Astrocyte (in vitro differentiated cells and primary cell): ENCODE data around the gene ZNF225. TPM values are rescaled to one million over a fixed set of nuclear protein-coding genes. Genes with fewer than 3 reads are reported as not detected.
A peak's percentile ranks its signal among the peaks of the same experiment; 100 is the strongest.
"Not testable (repeated sequence)": the region's sequence is repeated elsewhere in the genome, so short reads cannot be mapped to it uniquely, and the experiment has no call there.

Experiments used
- DNase-seq: peaks from one replicate; pipeline ENCODE4 v3.0.0-alpha.2; 2010; ENCODE audit warnings: low read depth
- FAIRE-seq: peaks from 2 replicates; lab custom pipeline; 2011; peaks lifted over from hg19 to GRCh38; lab: Jason Lieb, UNC
- H2AFZ ChIP-seq: 2 replicates; pipeline ENCODE4 v1.6.0; 2012; ENCODE audit warnings: low read depth, low read length, inconsistent platforms
- H3K27ac ChIP-seq: 2 replicates; pipeline ENCODE4 v1.5.1; 2011; ENCODE audit warnings: low read depth, low read length, inconsistent platforms
- H3K27me3 ChIP-seq: 2 replicates; pipeline ENCODE4 v1.6.0; 2011; ENCODE audit warnings: low read length, inconsistent platforms; ENCODE audit not compliant: insufficient read depth
- H3K36me3 ChIP-seq: 2 replicates; pipeline ENCODE4 v1.5.1; 2011; ENCODE audit warnings: low read length, inconsistent platforms; ENCODE audit not compliant: insufficient read depth
- H3K4me1 ChIP-seq: 2 replicates; pipeline ENCODE4 v1.5.1; 2011; ENCODE audit warnings: low read length, inconsistent platforms; ENCODE audit not compliant: insufficient read depth
- H3K4me2 ChIP-seq: 2 replicates; pipeline ENCODE4 v1.6.0; 2012; ENCODE audit warnings: low read length, inconsistent platforms
- H3K4me3 ChIP-seq: 2 replicates; pipeline ENCODE4 v1.5.1; 2011; ENCODE audit warnings: low read depth, mild to moderate bottlenecking, low read length, inconsistent platforms; ENCODE audit not compliant: insufficient read depth
- H3K79me2 ChIP-seq: 2 replicates; pipeline ENCODE4 v1.6.0; 2012; ENCODE audit warnings: mild to moderate bottlenecking, low read length, inconsistent platforms; ENCODE audit not compliant: insufficient read depth
- H3K9ac ChIP-seq: 2 replicates; pipeline ENCODE4 v1.6.0; 2012; ENCODE audit warnings: mild to moderate bottlenecking, low read length, inconsistent platforms
- H3K9me3 ChIP-seq: 2 replicates; pipeline ENCODE4 v1.5.1; 2012; ENCODE audit warnings: low read depth, mild to moderate bottlenecking, low read length, inconsistent platforms; ENCODE audit not compliant: insufficient read depth
- H4K20me1 ChIP-seq: 2 replicates; pipeline ENCODE4 v1.6.0; 2012; ENCODE audit warnings: low read length, inconsistent platforms; ENCODE audit not compliant: insufficient read depth
- H3K27ac Mint-ChIP-seq: one replicate; pipeline ENCODE4 v1.8.0; 2021; ENCODE audit warnings: mild to moderate bottlenecking, mixed read lengths; ENCODE audit not compliant: unreplicated experiment
- H3K27me3 Mint-ChIP-seq: one replicate; pipeline ENCODE4 v1.8.0; 2021; ENCODE audit warnings: low read depth, mixed read lengths; ENCODE audit not compliant: unreplicated experiment
- H3K36me3 Mint-ChIP-seq: one replicate; pipeline ENCODE4 v1.8.0; 2021; ENCODE audit warnings: low read depth, mixed read lengths; ENCODE audit not compliant: unreplicated experiment
- H3K4me1 Mint-ChIP-seq: one replicate; pipeline ENCODE4 v1.8.0; 2021; ENCODE audit warnings: low read depth, mixed read lengths; ENCODE audit not compliant: unreplicated experiment
- H3K4me3 Mint-ChIP-seq: one replicate; pipeline ENCODE4 v1.8.0; 2021; ENCODE audit warnings: mild to moderate bottlenecking, moderate library complexity, mixed read lengths; ENCODE audit not compliant: unreplicated experiment
- H3K9me3 Mint-ChIP-seq: one replicate; pipeline ENCODE4 v1.8.0; 2021; ENCODE audit warnings: mild to moderate bottlenecking, mixed read lengths; ENCODE audit not compliant: unreplicated experiment
- EZH2 ChIP-seq: IDR thresholded peaks from 2 replicates; pipeline ENCODE4 v1.6.1; 2012; ENCODE audit warnings: mild to moderate bottlenecking, low read length, inconsistent platforms; ENCODE audit not compliant: insufficient read depth
- total RNA-seq: library from RNA; stranded (reverse); gene quantifications from 2 replicates; pipeline ENCODE4 v1.2.1, GENCODE V29; 2021
- TF ChIP-seq, protein P1 (sequence below): IDR thresholded peaks from 2 replicates; pipeline ENCODE4 v1.5.1; 2011; ENCODE audit warnings: low read depth, mild to moderate bottlenecking, inconsistent platforms, low read length, moderate library complexity; ENCODE audit not compliant: insufficient read depth

ZNF225 gene
- total RNA-seq, 1 donor from 2014 or later: 4.7 TPM

DNA sequence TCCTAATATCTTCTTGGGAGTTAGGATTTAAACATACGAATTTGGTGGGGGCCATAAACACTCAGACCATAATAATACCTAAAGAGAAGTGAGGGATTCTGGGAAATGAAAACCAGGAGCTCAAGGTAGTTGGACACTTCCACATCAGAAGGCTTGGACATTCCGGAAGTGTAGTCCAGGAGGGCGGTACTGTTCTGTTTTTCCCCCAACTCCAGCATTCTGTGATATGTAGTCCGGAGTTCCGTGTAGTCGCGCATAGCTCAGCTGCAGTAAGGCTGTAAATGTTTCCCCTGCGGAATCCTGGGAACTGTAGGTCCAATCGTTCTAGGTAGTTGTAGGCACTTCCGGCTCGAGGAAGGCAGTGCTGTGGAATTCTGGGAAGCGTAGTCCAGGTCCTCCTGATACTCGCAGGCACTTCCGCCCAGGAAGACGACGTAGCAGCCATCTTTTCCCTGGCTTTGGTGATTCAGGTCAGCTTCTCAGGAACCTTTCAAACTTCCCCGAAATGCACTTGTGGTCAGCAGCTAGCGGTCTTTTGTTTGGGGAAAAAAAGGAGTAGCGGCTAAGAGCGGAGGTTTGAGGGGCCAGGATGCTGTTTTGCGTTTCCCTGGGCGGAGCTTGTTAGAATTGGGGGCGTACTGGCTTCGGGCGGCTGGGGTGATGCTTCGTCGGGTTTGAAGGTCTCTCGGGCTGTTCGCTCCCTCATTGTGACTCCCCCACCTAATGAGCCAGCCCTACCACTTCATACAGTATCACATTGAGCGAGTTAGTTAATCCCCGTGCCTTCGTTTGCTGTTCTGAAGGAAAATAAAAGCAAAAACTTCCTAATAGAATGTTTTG is 51.7 kb downstream of the ZNF225 start, which contains the start of gene ZNF226:
Gene ZNF226, plus strand, starts transcription at position 428 of the 840 bp plus-strand sequence. CDS start 4,981 bp downstream, outside the sequence.
- no peak for TF ChIP-seq EZH2
- TF ChIP-seq, protein P1, sequence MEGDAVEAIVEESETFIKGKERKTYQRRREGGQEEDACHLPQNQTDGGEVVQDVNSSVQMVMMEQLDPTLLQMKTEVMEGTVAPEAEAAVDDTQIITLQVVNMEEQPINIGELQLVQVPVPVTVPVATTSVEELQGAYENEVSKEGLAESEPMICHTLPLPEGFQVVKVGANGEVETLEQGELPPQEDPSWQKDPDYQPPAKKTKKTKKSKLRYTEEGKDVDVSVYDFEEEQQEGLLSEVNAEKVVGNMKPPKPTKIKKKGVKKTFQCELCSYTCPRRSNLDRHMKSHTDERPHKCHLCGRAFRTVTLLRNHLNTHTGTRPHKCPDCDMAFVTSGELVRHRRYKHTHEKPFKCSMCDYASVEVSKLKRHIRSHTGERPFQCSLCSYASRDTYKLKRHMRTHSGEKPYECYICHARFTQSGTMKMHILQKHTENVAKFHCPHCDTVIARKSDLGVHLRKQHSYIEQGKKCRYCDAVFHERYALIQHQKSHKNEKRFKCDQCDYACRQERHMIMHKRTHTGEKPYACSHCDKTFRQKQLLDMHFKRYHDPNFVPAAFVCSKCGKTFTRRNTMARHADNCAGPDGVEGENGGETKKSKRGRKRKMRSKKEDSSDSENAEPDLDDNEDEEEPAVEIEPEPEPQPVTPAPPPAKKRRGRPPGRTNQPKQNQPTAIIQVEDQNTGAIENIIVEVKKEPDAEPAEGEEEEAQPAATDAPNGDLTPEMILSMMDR: no peak
- Histone ChIP-seq H3K4me2 (peak within 1 kb of the TSS; percentile 89), H2AFZ (peak within 1 kb of the TSS; percentile 90), H3K9ac (peak within 1 kb of the TSS; percentile 91), H4K20me1 (no peaks in the 10 kb centered on the region), H3K79me2 (peaks cover 34% of the 10 kb centered on the region), H3K36me3 (peaks cover 18% of the 10 kb centered on the region), H3K4me3 (peak within 1 kb of the TSS; percentile 89), H3K27me3 (no peaks in the 10 kb centered on the region), H3K4me1 (peaks cover 3% of the 10 kb centered on the region), H3K27ac (peak within 1 kb of the TSS; percentile 91), H3K9me3 (no peaks in the 10 kb centered on the region)
- peak within 1 kb of the TSS; percentile 99 for H3K27ac Mint-ChIP-seq
- FAIRE-seq: peak; percentile 97
- H3K4me1 Mint-ChIP-seq: peaks cover 23% of the 10 kb centered on the region
- no peaks in the 10 kb centered on the region for H3K9me3 Mint-ChIP-seq
- DNase-seq: peak; percentile 99
- H3K27me3 Mint-ChIP-seq: no peaks in the 10 kb centered on the region
- H3K36me3 Mint-ChIP-seq: peaks cover 15% of the 10 kb centered on the region
- H3K4me3 Mint-ChIP-seq: peak within 1 kb of the TSS; percentile 99

GRCh38 chr19:44170660-44171059 is 57.5 kb downstream of the ZNF225 start:
- H3K4me1 ChIP-seq, H2AFZ ChIP-seq, FAIRE-seq, H3K4me2 ChIP-seq, H4K20me1 ChIP-seq, DNase-seq, H3K27me3 Mint-ChIP-seq, H3K27ac ChIP-seq, H3K27ac Mint-ChIP-seq, H3K4me3 ChIP-seq, H3K4me3 Mint-ChIP-seq, H3K9ac ChIP-seq, H3K27me3 ChIP-seq: not testable (repeated sequence)
- Mint-ChIP-seq H3K4me1 (peaks cover 17% of the 10 kb centered on the region), H3K36me3 (peaks cover 59% of the 10 kb centered on the region), H3K9me3 (peaks cover 12% of the 10 kb centered on the region)
- peaks cover 31% of the 10 kb centered on the region for H3K79me2 ChIP-seq
- peaks cover 11% of the 10 kb centered on the region for H3K9me3 ChIP-seq
- peaks cover 65% of the 10 kb centered on the region for H3K36me3 ChIP-seq

DNA sequence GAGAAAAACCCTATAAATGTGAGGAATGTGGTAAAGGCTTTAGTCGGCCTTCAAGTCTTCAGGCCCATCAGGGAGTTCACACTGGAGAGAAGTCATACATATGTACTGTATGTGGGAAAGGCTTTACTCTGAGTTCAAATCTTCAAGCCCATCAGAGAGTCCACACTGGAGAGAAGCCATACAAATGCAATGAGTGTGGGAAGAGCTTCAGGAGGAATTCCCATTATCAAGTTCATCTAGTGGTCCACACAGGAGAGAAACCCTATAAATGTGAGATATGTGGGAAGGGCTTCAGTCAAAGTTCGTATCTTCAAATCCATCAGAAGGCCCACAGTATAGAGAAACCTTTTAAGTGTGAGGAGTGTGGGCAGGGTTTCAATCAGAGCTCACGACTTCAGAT is 63.4 kb downstream of the ZNF225 start:
- no peaks in the 10 kb centered on the region for H4K20me1 ChIP-seq
- Mint-ChIP-seq H3K27me3 (no peaks in the 10 kb centered on the region), H3K9me3 (peaks cover 36% of the 10 kb centered on the region), H3K27ac (no peak overlapping the region), H3K4me1 (no peaks in the 10 kb centered on the region), H3K36me3 (peaks cover 65% of the 10 kb centered on the region), H3K4me3 (no peak overlapping the region)
- H3K4me2 ChIP-seq: no peak overlapping the region
- no peak overlapping the region for H2AFZ ChIP-seq
- FAIRE-seq (no peak), DNase-seq (no peak)
- peaks cover 33% of the 10 kb centered on the region for H3K9me3 ChIP-seq
- H3K4me1 ChIP-seq: no peaks in the 10 kb centered on the region
- no peak overlapping the region for H3K27ac ChIP-seq
- H3K27me3 ChIP-seq: no peaks in the 10 kb centered on the region
- H3K9ac ChIP-seq: no peak overlapping the region
- no peaks in the 10 kb centered on the region for H3K79me2 ChIP-seq
- H3K4me3 ChIP-seq: no peak overlapping the region
- TF ChIP-seq EZH2: no peak
- TF ChIP-seq, protein P1: no peak
- H3K36me3 ChIP-seq: peaks cover 51% of the 10 kb centered on the region
